ENCODE measurements around the gene PCNX4.
"Not testable (repeated sequence)": the region's sequence is repeated elsewhere in the genome, so short reads cannot be mapped to it uniquely, and the experiment has no call there.

PCNX4 gene

GRCh38 chr14:60091550-60092525 is at the start of gene PCNX4:
PCNX4 (plus strand) TSS chr14:60091923; CDS start chr14:60107639, 15,716 bp downstream.
- DNase-seq = peak; percentile 96

- DNase-seq = not testable (repeated sequence)
Measured at GRCh38 chr14:60047976-60048375, 43.7 kb upstream of the PCNX4 start.

GRCh38 chr14:60051721-60052221 is 40.0 kb upstream of the PCNX4 start:
- no peak for DNase-seq

GRCh38 chr14:60058087-60058486 is 33.6 kb upstream of the PCNX4 start:
- no peak for DNase-seq

- DNase-seq = no peak
Measured at GRCh38 chr14:60061371-60061770, 30.4 kb upstream of the PCNX4 start.

- peak; percentile 19 for DNase-seq
Measured at GRCh38 chr14:60064491-60065072, 27.1 kb upstream of the PCNX4 start.

- DNase-seq = no peak
Measured at GRCh38 chr14:60067882-60068281, 23.8 kb upstream of the PCNX4 start.

- DNase-seq = no peak
Measured at GRCh38 chr14:60079723-60080122, 12.0 kb upstream of the PCNX4 start.

GRCh38 chr14:60085085-60085484 is 6.6 kb upstream of the PCNX4 start:
- DNase-seq = no peak

- DNase-seq = no peak
Measured at GRCh38 chr14:60085693-60086092, 6.0 kb upstream of the PCNX4 start.

GRCh38 chr14:60087668-60088067 is 4.1 kb upstream of the PCNX4 start:
- DNase-seq = no peak

GRCh38 chr14:60089221-60089620 is 2.5 kb upstream of the PCNX4 start:
- DNase-seq = no peak

- peak; percentile 39 for DNase-seq
Measured at GRCh38 chr14:60090864-60091519, 731 bp upstream of the PCNX4 start.

GRCh38 chr14:60092526-60092920 is 800 bp downstream of the PCNX4 start:
- peak; percentile 21 for DNase-seq

- peak; percentile 10 for DNase-seq
Measured at GRCh38 chr14:60093080-60093479, 1.4 kb downstream of the PCNX4 start.

- DNase-seq = no peak
Measured at GRCh38 chr14:60093606-60094005, 1.9 kb downstream of the PCNX4 start.

- DNase-seq = peak; percentile 72
Measured at GRCh38 chr14:60094306-60094897, 2.7 kb downstream of the PCNX4 start.

GRCh38 chr14:60095231-60095630 is 3.5 kb downstream of the PCNX4 start:
- peak; percentile 9 for DNase-seq

- DNase-seq = no peak
Measured at GRCh38 chr14:60095781-60096450, 4.2 kb downstream of the PCNX4 start.

GRCh38 chr14:60097974-60098373 is 6.3 kb downstream of the PCNX4 start:
- DNase-seq = no peak

- DNase-seq = not testable (repeated sequence)
Measured at GRCh38 chr14:60099855-60100254, 8.1 kb downstream of the PCNX4 start.

- no peak for DNase-seq
Measured at GRCh38 chr14:60101786-60102185, 10.1 kb downstream of the PCNX4 start.

Measured in activated CD4-positive, alpha-beta T cell treated with anti-CD3 and anti-CD28 coated beads, Interleukin-2, Interleukin-6, amounts not matched to agents 100 ng/mL and 50 ng/mL, durations not matched to agents 16 hours and 8 hours (primary cell).